SIG-M5 treated with dmso at 0.1 percent for 504 hours (cell line): Measurements from ENCODE around the gene DTX2.
"Not testable (repeated sequence)": the region's sequence is repeated elsewhere in the genome, so short reads cannot be mapped to it uniquely, and the experiment has no call there.

Source experiments
- DNase-seq: peaks from one replicate; lab custom pipeline; 2025; ENCODE audit not compliant: unreplicated experiment; lab: John Stamatoyannopoulos, UW

DTX2 gene

DNA sequence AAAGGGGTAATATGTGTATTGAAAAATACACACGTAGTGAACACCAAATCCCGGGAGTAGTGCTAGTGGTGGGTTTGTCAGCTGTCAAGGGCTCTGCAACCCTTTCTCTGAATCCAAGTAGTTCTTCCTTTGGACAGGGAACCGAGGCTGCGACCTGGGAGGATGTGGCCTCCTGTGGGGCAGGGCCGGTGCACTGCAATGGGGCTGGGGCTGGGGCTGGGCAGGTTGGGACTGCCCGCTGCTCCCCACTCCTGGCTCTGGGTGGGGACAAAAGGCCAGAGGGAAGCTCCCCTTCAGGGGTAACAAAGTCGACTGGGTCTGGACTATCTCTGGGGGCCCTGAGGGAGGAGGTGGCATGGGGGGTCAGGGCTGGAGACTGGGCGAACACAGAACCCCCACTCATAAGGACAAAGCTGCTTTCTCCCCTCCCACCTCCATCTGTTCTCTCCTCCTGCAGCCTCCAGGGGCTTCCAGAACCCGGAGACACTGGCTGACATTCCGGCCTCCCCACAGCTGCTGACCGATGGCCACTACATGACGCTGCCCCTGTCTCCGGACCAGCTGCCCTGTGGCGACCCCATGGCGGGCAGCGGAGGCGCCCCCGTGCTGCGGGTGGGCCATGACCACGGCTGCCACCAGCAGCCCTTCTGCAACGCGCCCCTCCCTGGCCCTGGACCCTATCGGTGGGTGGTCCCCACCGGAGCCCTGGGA is 49.8 kb downstream of the DTX2 start:
- not testable (repeated sequence) for DNase-seq

DNA sequence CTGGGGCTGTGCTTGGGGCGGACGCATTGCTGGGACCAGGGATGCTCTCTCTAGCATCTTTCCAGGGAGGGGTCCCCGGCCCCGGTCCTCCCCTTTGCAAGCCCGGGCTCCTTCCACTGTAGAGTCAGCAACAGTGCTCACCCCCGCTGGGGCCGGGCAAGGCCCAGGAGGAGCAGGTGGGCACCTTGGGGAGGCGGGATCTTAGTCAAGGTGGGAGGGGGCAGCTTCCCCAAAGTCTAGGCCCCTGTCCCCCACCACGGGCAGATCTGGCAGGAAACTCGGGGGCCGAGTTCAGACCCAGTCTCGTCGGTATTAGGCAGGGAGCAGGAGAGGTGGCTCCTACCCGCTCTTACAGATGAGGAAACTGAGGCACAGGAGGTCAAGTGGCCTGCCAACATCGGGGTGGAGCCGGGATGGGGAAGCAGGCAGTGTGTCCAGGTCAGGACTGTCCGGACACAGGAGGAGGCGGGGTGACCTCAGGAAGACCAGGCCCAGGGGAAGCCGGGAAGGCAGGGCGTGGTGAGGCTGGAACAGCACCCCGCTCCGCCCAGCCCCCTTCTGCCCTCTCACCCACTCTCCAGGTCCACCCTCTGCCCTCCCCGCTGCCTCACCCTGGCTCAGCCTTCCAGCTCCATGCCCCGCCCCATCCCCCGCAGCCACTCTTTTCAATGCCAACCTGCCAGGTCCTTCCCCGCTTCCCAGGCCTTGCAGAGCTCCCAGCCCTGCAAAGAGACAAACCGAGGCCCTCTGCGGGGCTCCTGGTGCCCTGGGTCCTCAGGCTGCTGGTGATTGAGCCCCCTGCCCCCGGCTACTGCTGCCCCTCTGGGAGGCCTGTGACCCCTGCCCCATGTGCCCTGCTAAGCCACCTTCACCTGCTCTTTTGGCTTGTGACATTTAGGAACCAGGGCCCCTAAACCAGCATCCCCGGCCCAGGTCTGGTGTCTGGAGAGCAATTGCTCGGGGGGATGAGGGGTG is 50.7 kb downstream of the DTX2 start:
- DNase-seq, result not testable (repeated sequence)

DNA sequence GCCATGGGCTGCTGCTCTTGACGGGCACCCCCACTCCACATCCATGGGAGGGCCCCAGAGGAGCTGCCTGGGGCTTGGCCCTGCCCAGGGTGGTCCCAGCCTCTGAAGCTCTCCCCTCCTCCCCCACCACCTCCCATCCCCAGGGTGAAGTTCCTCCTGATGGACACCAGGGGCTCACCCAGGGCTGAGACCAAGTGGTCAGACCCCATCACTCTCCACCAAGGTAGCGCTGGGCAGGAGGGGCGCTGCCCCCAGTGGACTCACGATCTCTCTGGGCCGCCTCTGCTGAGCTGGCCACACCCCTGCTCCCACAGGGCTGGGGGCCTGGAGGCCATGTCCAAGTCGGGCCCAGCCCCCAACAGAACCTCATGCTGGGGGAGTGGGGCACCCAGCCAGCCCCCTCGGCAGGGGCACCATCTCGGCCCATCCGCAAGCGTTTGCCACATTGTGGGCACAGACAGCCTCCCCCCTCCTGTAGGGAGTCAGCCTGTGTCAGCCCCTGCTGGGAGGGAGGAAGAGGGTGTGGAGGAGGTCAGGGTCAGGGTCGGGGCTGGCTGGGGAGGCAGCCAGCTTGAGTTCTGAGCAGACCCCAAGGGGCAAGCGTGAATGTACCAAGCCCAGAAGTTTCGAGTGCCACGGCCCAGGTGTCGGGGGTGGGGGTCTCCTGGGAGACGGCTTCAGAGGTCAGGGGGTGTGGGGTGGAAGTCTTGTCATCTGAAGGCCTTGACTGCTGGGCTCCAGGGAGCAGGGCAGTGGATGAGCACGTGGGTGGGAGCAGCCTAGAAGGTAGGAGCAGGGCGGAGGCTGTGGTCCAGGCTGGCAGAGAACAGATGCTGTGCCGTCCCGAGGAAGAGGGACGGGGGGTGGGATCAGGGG is 51.7 kb downstream of the DTX2 start:
- no peak for DNase-seq

DNA sequence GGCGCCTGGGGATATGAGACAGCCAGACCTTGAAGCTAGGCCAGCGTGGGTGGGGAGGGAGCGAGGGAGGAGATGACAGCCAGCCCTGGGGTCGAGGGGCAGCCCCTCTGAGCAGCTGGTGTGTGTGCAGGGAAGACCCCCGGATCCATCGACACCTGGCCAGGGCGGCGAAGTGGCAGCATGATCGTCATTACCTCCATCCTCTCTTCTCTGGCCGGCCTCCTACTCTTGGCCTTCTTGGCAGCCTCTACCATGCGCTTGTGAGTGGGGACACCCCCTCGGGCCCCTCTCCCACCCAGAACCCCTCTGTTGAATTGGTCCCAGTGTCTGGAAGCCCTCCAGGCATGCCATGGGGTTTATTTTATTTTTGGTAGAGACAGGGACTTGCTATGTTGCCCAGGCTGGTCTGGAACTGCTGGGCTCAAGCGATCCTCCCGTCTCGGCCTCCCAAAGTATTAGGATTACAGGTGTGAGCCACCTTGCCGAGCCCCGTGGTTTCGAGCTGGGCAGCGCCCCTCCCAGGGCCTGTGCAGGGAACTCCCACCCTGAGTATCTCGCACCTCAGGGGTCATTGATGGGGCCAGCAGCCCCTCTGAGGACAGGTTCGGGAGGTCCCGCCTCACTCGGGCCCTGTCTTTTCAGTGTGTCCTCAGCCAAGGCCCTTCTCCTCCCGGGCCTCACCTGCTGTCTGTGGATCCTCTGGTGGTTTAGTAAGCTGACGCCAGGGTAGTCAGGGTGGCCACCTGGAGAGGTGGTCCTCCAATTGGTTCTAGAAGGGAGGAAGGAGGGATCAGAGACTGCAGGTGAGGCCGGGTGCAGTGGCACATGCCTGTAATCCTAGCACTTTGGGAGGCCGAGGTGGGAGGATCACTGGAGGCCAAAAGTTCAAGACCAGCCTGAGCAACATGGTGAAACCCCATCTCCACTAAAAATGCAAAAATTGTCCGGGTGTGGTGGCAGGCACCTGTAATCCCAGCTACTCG is 52.6 kb downstream of the DTX2 start:
- DNase-seq, result no peak

DNA sequence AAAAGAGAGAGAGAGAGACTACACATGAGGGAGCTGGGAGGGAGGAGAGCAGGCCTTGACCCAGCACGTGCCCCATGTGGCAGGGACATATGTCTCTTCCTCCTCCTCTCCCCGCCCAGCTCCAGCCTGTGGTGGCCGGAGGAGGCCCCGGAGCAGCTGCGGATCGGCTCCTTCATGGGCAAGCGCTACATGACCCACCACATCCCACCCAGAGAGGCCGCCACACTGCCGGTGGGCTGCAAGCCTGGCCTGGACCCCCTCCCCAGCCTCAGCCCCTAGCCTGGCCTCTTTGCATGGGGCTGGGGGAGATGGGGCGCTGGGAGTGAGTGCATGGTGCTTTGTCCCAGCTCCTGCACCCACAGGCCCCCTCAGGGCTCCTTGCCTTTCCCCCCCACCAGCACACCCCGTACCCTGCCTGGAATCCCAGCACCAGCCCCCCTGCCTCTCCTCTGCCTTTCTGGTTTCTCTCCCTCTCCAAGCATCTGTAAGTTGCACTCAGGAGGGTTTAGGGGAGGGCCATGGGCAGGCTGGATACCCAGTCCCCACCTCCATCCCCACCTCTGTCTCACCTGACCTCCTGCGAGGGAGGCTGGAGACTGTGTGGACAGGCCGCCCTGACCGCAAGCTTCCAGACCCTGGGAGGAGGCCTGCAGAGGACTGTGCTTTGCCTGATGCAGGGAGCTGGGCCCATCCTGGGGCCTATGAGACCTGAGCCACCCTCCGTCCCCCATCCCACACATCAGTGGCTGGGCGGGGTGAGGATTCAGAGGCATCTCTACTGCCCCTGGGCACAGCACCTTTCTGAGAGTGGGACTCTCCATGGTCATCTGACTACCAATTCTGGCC is 53.6 kb downstream of the DTX2 start:
- no peak for DNase-seq

DNA sequence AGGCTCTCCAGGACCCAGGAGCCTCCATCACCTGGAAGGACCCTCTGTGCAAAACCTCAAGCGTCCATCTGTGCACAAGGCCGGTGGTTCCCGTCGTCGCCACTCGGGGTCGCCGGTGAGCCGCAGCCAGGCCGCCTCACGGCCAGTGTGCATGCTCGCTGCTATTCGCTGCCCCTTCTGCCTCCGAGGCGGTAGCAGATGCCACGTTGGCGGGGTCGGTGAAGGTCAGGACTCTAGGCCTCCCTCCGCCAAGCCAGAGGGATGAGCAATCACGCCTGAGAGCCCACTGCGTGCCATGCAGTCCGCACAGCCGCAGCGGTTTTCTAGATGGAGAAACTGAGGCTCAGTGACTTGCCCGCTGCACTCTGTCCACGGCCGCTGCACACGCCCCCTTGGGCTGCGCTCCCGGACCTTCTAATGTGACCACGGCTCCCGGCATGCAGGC is 54.5 kb downstream of the DTX2 start:
- no peak for DNase-seq

DNA sequence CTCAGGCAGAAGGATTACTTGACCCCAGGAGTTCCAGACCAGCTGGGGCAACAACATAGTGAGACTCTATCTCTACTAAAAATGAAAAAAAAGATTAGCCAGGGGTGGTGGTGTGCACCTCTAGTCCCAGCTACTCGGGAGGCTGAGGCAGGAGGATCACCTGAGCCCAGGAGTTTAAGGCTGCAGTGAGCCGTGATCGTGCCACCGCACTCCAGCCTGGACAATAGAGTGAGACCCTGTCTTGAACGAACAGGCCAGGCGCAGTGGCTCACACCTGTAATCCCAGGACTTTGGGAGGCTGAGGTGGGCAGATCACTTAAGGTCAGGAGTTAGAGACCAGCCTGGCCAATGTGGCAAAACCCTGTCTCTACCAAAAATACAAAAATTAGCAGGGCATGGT is 55.4 kb downstream of the DTX2 start:
- DNase-seq, result not testable (repeated sequence)

DNA sequence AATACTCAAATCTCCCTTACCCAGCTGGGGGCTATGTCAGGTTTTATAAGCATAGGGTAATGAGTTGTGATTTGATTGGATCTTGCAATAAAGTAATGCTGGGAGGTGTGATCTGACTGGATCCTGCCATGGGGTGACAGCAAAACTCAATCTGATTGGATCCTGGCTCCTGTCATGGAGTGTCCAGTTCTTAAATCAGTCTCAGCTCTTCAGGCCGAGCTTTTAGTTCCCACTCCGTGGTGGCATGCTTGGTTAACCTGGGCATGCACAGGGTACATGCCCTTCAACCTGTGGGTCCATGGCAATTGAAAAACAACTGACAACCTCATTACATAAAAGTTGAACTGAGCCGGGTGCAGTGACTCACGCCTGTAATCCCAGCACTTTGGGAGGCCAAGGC is 64.7 kb downstream of the DTX2 start:
- not testable (repeated sequence) for DNase-seq

DNA sequence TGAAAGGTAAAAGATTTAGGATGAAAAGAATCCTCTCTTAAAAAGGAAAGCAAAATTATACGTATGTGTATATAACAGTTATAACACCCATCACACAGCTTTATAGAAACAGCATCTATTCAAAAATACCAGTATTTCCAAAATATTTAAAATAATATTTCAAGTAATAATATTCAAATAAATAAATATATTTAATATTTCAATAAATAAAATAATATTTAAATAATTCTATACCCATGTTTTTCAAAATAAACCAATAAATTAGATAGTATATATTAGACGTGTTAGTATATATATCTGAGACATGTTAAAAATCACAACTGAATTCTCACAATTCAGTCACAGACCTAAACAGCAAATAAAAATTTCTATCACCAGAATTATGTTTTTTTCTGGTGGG is 70.1 kb downstream of the DTX2 start:
- not testable (repeated sequence) for DNase-seq

DNA sequence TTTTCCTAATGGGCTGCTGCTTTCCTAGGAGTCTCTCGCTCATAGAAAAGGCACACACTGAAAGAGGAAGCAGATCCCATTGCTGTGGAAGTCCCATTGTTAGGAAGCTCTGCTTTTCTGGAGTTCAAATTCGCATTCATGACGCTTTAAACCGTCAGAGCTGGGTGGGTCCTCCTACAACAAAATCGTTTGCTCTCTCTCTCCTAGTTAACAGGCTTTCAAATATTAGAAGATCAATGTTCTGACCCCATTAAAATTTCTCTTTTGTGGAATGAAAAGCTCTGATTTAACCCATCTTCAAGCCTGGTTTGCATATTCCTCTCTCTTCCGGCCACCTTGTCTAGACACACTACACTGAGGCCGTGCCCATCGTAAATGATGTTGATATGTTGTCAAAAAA is 81.7 kb downstream of the DTX2 start, which contains the start of gene SPDYE16:
Gene SPDYE16 (minus strand): TSS at position 101 of the 400 bp plus-strand sequence. CDS start 1,838 bp downstream, outside the sequence.
- not testable (repeated sequence) for DNase-seq

DNA sequence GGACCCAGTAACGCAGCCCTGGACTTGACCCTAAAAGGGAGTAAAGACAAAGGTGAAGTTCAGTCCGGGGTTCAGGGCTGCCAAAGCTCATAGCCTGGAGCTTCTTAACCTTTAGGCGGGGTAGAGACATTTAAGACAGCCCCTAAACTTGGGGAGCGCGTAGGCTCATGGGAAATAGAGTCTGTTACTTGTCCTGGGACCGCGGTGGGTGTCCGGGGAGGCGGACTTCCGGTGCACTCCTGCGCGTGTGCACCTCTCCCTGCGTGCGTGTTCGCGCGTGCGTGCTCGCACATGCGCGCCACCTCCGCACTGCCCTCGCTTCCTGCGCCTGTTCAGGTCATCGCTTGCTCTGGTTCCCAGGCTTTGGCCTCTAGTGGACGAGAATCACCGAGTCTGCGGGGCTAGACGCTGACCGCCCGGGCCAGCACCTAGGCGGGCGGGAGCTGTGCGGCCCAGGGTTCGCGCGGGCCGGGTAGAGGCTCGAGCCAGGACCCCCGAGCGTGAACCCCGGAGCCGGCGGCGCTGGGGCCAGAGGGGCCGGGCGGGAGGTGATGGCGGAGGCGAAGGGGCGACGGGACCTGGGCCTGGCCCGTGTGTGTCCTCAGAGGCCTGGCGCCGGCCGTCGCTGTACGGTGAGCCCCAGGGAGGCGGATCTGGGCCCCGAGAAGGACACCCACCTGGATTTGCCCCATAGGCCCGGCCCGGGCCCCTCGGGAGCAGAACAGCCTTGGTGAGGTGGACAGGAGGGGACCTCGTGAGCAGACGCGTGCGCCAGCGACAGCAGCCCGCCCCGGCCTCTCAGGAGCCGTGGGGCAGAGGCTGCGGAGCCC is 87.7 kb downstream of the DTX2 start:
- peak; percentile 92 for DNase-seq

DNA sequence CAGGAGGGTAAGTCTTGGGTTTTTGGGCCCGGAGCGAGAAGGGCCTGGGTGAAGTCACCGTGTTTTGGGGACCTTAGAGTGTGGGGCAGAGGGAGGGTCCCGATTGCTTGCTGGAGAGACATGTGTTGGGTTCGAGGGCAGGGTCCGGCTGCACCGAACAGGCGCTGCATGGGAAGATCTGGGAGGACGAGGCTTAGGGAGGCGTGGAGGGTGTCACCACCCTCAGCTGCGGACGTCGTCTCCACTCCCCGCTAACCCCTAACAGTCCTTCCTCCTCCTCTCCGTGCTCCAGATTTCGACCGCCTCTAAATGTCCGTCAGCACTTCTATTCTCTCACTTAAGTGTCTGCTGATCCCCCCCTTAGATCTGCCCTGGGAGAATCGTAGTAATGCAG is 88.3 kb downstream of the DTX2 start:
- not testable (repeated sequence) for DNase-seq

DNA sequence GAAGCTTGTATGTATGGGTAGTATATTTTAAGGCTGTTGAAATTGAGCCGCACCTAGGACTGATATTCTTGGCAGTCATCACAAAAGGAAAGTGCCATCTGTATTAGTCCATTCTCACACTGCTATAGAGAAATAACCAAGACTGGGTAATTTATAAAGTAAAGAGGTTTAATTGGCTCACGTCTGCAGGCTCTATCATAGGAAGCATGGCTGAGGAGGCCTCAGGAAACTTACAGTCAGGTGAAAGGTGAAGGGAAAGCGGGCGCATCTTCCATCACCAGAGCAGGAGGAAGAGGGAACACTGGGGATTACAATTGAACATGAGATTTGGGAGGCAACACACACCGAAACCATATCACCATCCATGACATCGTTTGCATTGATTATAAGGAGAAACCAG is 90.5 kb downstream of the DTX2 start:
- not testable (repeated sequence) for DNase-seq
